PFSK-1 (cell line): ENCODE data around the gene COX7B2.

Source experiments
- POLR2AphosphoS5 ChIP-seq: IDR thresholded peaks from 2 replicates; pipeline ENCODE4 v1.6.1; 2012; ENCODE audit warnings: low read depth, mild to moderate bottlenecking, control low read depth, low read length, moderate library complexity
- SIN3A ChIP-seq: IDR thresholded peaks from 2 replicates; pipeline ENCODE4 v1.6.1; 2012; ENCODE audit warnings: mild to moderate bottlenecking, low read length, moderate library complexity, borderline replicate concordance; ENCODE audit not compliant: insufficient read depth
- TAF1 ChIP-seq: IDR thresholded peaks from 2 replicates; pipeline ENCODE4 v1.6.1; 2012; ENCODE audit warnings: low read length, control low read depth, borderline replicate concordance; ENCODE audit not compliant: insufficient read depth

GRCh38 chr4:46793036-46793435 is 116.0 kb downstream of the COX7B2 start:
- no peak for TF ChIP-seq POLR2AphosphoS5
- TF ChIP-seq SIN3A: no peak
- no peak for TF ChIP-seq TAF1
